ENCODE data around the gene ULK4.
"Not testable (repeated sequence)": the region's sequence is repeated elsewhere in the genome, so short reads cannot be mapped to it uniquely, and the experiment has no call there.

The ULK4 gene

DNA sequence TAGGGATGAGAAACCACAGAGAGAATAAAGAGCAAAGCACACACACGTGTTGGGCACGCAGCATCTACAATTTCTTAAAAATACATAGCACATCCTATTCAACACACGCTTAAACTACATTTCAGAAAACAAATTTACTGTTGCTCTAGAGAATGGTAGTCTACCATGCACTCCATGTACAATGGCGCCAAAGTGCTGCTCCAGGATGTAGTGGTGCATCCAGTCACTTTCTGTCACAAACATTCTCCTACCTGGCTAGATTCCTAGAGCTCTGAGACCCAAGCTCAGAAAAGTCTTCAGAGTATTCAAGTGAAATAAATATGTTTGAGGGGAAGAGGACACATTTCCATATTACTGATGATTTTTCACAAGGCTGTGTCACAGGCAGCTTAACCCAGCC is 388.3 kb downstream of the ULK4 start:
- no peak overlapping the region for H3K9ac ChIP-seq (ENCODE audit: low read length)
- no peaks in the 10 kb centered on the region for H3K79me1 ChIP-seq (ENCODE audit: low read length)
- no peaks in the 10 kb centered on the region for H3K27me3 ChIP-seq (ENCODE audit: insufficient read depth, low read length, poor library complexity)
- no peak overlapping the region for H4K5ac ChIP-seq (ENCODE audit: low read length)
- no peak overlapping the region for H3K18ac ChIP-seq (ENCODE audit: low read length)
- no peak overlapping the region for H3K56ac ChIP-seq (ENCODE audit: low read length)
- H3K4ac ChIP-seq (ENCODE audit: low read depth, low read length) = no peak overlapping the region
- no peak overlapping the region for H2AK5ac ChIP-seq (ENCODE audit: low read length)
- no CpG with 5 or more reads among the region's 4 CpGs for WGBS (ENCODE audit: extremely low coverage, insufficient coverage, low lambda C conversion rate)
- no peak overlapping the region for H3K4me2 ChIP-seq (ENCODE audit: low read length)
- H2BK120ac ChIP-seq (ENCODE audit: low read depth, low read length) = no peak overlapping the region
- peaks cover 3% of the 10 kb centered on the region for H3K4me1 ChIP-seq (ENCODE audit: control insufficient read depth, low read depth, low read length)
- H3K4me3 ChIP-seq (ENCODE audit: low read length) = no peak overlapping the region
- no peaks in the 10 kb centered on the region for H3K36me3 ChIP-seq (ENCODE audit: control insufficient read depth, insufficient read depth, low read length)
- H3K79me2 ChIP-seq (ENCODE audit: control insufficient read depth, insufficient read depth, low read length) = no peaks in the 10 kb centered on the region
- H2BK15ac ChIP-seq (replicated peaks; ENCODE audit: low read depth) = no peak overlapping the region
- no peak overlapping the region for H3K27ac ChIP-seq (ENCODE audit: low read depth, low read length)
- no peak overlapping the region for H3K23ac ChIP-seq (ENCODE audit: low read length)
- DNase-seq = no peak
- no peak overlapping the region for H2BK5ac ChIP-seq (ENCODE audit: low read length)
- no peak overlapping the region for H4K8ac ChIP-seq (ENCODE audit: low read depth, low read length)

DNA sequence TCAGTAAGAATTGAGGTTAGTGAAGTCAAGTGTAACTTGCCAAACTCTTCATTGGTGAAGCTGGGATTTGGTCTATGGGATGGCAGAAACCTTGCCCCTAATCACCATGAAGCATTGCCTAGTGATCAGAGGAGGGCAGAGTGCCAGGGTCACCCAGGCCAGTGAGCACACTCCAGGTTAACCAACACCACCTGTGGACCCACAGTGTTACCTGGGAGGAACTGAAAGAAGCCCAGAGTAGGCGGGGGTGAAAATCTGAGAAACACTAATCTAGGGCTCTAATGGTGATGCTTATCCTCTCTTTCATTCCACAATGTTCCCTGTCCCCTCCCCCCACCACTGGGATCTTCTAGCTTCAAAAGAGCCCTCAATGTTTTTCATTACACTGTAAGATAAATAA is 389.8 kb downstream of the ULK4 start:
- H3K56ac ChIP-seq (ENCODE audit: low read length) = no peak overlapping the region
- H2AK5ac ChIP-seq (ENCODE audit: low read length) = no peak overlapping the region
- no peak overlapping the region for H2BK5ac ChIP-seq (ENCODE audit: low read length)
- no peak overlapping the region for H3K9ac ChIP-seq (ENCODE audit: low read length)
- no peak overlapping the region for H3K23ac ChIP-seq (ENCODE audit: low read length)
- no peak overlapping the region for H2BK15ac ChIP-seq (replicated peaks; ENCODE audit: low read depth)
- no peaks in the 10 kb centered on the region for H3K79me1 ChIP-seq (ENCODE audit: low read length)
- H3K27me3 ChIP-seq (ENCODE audit: insufficient read depth, low read length, poor library complexity) = no peaks in the 10 kb centered on the region
- H3K36me3 ChIP-seq (ENCODE audit: control insufficient read depth, insufficient read depth, low read length) = no peaks in the 10 kb centered on the region
- no peak for DNase-seq
- no peak overlapping the region for H3K4me2 ChIP-seq (ENCODE audit: low read length)
- H4K8ac ChIP-seq (ENCODE audit: low read depth, low read length) = no peak overlapping the region
- H3K79me2 ChIP-seq (ENCODE audit: control insufficient read depth, insufficient read depth, low read length) = no peaks in the 10 kb centered on the region
- no peak overlapping the region for H3K27ac ChIP-seq (ENCODE audit: low read depth, low read length)
- H3K4me3 ChIP-seq (ENCODE audit: low read length) = no peak overlapping the region
- H3K4ac ChIP-seq (ENCODE audit: low read depth, low read length) = no peak overlapping the region
- no peak overlapping the region for H2BK120ac ChIP-seq (ENCODE audit: low read depth, low read length)
- H3K18ac ChIP-seq (ENCODE audit: low read length) = no peak overlapping the region
- H3K4me1 ChIP-seq (ENCODE audit: control insufficient read depth, low read depth, low read length) = peaks cover 3% of the 10 kb centered on the region
- H4K5ac ChIP-seq (ENCODE audit: low read length) = no peak overlapping the region
- WGBS (ENCODE audit: extremely low coverage, insufficient coverage, low lambda C conversion rate) = no CpG with 5 or more reads among the region's 1 CpG

GRCh38 chr3:41569632-41570305 is 392.1 kb downstream of the ULK4 start:
- H3K4me3 ChIP-seq (ENCODE audit: low read length) = no peak overlapping the region
- H3K56ac ChIP-seq (ENCODE audit: low read length) = no peak overlapping the region
- H2BK5ac ChIP-seq (ENCODE audit: low read length) = no peak overlapping the region
- H3K27ac ChIP-seq (ENCODE audit: low read depth, low read length) = no peak overlapping the region
- no peak overlapping the region for H2BK120ac ChIP-seq (ENCODE audit: low read depth, low read length)
- H4K8ac ChIP-seq (ENCODE audit: low read depth, low read length) = no peak overlapping the region
- H3K36me3 ChIP-seq (ENCODE audit: control insufficient read depth, insufficient read depth, low read length) = no peaks in the 10 kb centered on the region
- no peak overlapping the region for H3K4me2 ChIP-seq (ENCODE audit: low read length)
- H3K9ac ChIP-seq (ENCODE audit: low read length) = no peak overlapping the region
- no peak overlapping the region for H2BK15ac ChIP-seq (replicated peaks; ENCODE audit: low read depth)
- H2AK5ac ChIP-seq (ENCODE audit: low read length) = no peak overlapping the region
- no peaks in the 10 kb centered on the region for H3K27me3 ChIP-seq (ENCODE audit: insufficient read depth, low read length, poor library complexity)
- no peaks in the 10 kb centered on the region for H3K79me1 ChIP-seq (ENCODE audit: low read length)
- H3K79me2 ChIP-seq (ENCODE audit: control insufficient read depth, insufficient read depth, low read length) = no peaks in the 10 kb centered on the region
- no peak overlapping the region for H3K23ac ChIP-seq (ENCODE audit: low read length)
- H3K18ac ChIP-seq (ENCODE audit: low read length) = no peak overlapping the region
- no CpG with 5 or more reads among the region's 9 CpGs for WGBS (ENCODE audit: extremely low coverage, insufficient coverage, low lambda C conversion rate)
- no peak for DNase-seq
- H3K4ac ChIP-seq (ENCODE audit: low read depth, low read length) = no peak overlapping the region
- no peak overlapping the region for H4K5ac ChIP-seq (ENCODE audit: low read length)
- peaks cover 3% of the 10 kb centered on the region for H3K4me1 ChIP-seq (ENCODE audit: control insufficient read depth, low read depth, low read length)

DNA sequence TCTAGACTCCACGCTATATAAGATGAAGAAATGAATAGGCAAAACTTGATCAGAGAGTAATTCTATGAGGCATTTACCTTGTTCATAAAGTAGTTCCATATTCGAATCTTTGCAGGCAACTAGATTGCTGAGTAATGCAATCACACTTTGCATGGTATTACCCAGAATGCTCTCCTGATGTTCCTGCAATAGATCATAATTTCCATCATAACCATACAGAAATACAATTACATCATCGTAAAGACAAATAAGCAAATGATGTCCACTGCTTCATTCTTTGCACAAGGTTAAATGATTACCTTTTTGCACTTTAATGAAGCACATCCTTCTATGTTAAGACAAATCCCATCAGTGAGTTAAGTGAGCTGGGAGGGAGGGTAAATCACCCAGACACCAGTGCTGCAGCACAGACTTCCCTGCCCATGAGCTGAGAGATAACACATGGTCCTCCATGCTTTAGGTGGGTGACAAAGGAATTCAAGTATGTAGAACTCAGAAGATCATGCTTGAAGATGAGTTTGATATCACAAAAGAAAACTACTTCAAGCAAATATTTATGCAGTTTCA is 395.9 kb downstream of the ULK4 start:
- Histone ChIP-seq H3K4me3 (ENCODE audit: low read length) (no peak overlapping the region), H4K8ac (ENCODE audit: low read depth, low read length) (no peak overlapping the region), H3K27ac (ENCODE audit: low read depth, low read length) (no peak overlapping the region), H3K56ac (ENCODE audit: low read length) (no peak overlapping the region), H3K4me1 (ENCODE audit: control insufficient read depth, low read depth, low read length) (peaks cover 3% of the 10 kb centered on the region), H3K79me1 (ENCODE audit: low read length) (no peaks in the 10 kb centered on the region), H3K9ac (ENCODE audit: low read length) (no peak overlapping the region), H3K4me2 (ENCODE audit: low read length) (no peak overlapping the region), H2BK120ac (ENCODE audit: low read depth, low read length) (no peak overlapping the region), H2AK5ac (ENCODE audit: low read length) (no peak overlapping the region), H3K79me2 (ENCODE audit: control insufficient read depth, insufficient read depth, low read length) (no peaks in the 10 kb centered on the region), H4K5ac (ENCODE audit: low read length) (no peak overlapping the region), H3K36me3 (ENCODE audit: control insufficient read depth, insufficient read depth, low read length) (no peaks in the 10 kb centered on the region), H3K18ac (ENCODE audit: low read length) (no peak overlapping the region), H3K27me3 (ENCODE audit: insufficient read depth, low read length, poor library complexity) (no peaks in the 10 kb centered on the region), H3K23ac (ENCODE audit: low read length) (no peak overlapping the region), H2BK5ac (ENCODE audit: low read length) (no peak overlapping the region), H2BK15ac (replicated peaks; ENCODE audit: low read depth) (no peak overlapping the region), H3K4ac (ENCODE audit: low read depth, low read length) (no peak overlapping the region)
- DNase-seq = no peak
- WGBS (ENCODE audit: extremely low coverage, insufficient coverage, low lambda C conversion rate) = no CpG with 5 or more reads among the region's 3 CpGs

GRCh38 chr3:41565003-41565402 is 396.9 kb downstream of the ULK4 start:
- no peak for DNase-seq
- Histone ChIP-seq H3K79me1 (ENCODE audit: low read length) (no peaks in the 10 kb centered on the region), H3K79me2 (ENCODE audit: control insufficient read depth, insufficient read depth, low read length) (no peaks in the 10 kb centered on the region), H2BK15ac (replicated peaks; ENCODE audit: low read depth) (no peak overlapping the region), H4K5ac (ENCODE audit: low read length) (no peak overlapping the region), H3K4me3 (ENCODE audit: low read length) (no peak overlapping the region), H3K36me3 (ENCODE audit: control insufficient read depth, insufficient read depth, low read length) (no peaks in the 10 kb centered on the region), H3K4me1 (ENCODE audit: control insufficient read depth, low read depth, low read length) (peaks cover 3% of the 10 kb centered on the region), H4K8ac (ENCODE audit: low read depth, low read length) (no peak overlapping the region), H3K4ac (ENCODE audit: low read depth, low read length) (no peak overlapping the region), H3K4me2 (ENCODE audit: low read length) (no peak overlapping the region), H3K23ac (ENCODE audit: low read length) (no peak overlapping the region), H3K27me3 (ENCODE audit: insufficient read depth, low read length, poor library complexity) (no peaks in the 10 kb centered on the region), H3K27ac (ENCODE audit: low read depth, low read length) (no peak overlapping the region), H2AK5ac (ENCODE audit: low read length) (no peak overlapping the region), H2BK5ac (ENCODE audit: low read length) (no peak overlapping the region), H2BK120ac (ENCODE audit: low read depth, low read length) (no peak overlapping the region), H3K18ac (ENCODE audit: low read length) (no peak overlapping the region), H3K56ac (ENCODE audit: low read length) (no peak overlapping the region), H3K9ac (ENCODE audit: low read length) (no peak overlapping the region)
- no CpG with 5 or more reads among the region's 5 CpGs for WGBS (ENCODE audit: extremely low coverage, insufficient coverage, low lambda C conversion rate)

DNA sequence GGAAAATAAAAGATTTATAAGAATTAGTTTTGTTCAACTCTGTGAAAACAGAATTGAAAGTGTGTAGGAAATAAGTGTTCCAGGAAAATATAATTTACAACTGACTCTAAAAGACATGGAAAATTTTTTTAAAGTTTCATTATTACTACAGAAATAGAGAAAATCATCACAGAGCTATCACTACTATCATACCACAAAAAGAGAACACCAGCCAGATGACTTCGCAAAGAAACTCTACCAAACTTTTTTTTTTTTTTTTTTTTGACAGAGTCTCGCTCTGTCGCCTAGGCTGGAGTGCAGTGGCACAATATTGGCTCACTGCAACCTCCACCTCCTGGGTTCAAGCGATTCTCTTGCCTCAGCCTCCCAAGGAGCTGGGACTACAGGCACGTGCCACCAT is 405.7 kb downstream of the ULK4 start:
- not testable (repeated sequence) for H3K4me3 ChIP-seq (ENCODE audit: low read length); H3K56ac ChIP-seq (ENCODE audit: low read length); H3K4me1 ChIP-seq (ENCODE audit: control insufficient read depth, low read depth, low read length); H3K18ac ChIP-seq (ENCODE audit: low read length); H3K27ac ChIP-seq (ENCODE audit: low read depth, low read length); H3K27me3 ChIP-seq (ENCODE audit: insufficient read depth, low read length, poor library complexity); H2BK5ac ChIP-seq (ENCODE audit: low read length); H2BK15ac ChIP-seq (replicated peaks; ENCODE audit: low read depth); H3K9ac ChIP-seq (ENCODE audit: low read length); H4K5ac ChIP-seq (ENCODE audit: low read length); H3K36me3 ChIP-seq (ENCODE audit: control insufficient read depth, insufficient read depth, low read length); H3K4ac ChIP-seq (ENCODE audit: low read depth, low read length); DNase-seq; H4K8ac ChIP-seq (ENCODE audit: low read depth, low read length); H2AK5ac ChIP-seq (ENCODE audit: low read length); H3K79me2 ChIP-seq (ENCODE audit: control insufficient read depth, insufficient read depth, low read length); H3K79me1 ChIP-seq (ENCODE audit: low read length); H3K23ac ChIP-seq (ENCODE audit: low read length); H3K4me2 ChIP-seq (ENCODE audit: low read length); H2BK120ac ChIP-seq (ENCODE audit: low read depth, low read length)
- no CpG with 5 or more reads among the region's 5 CpGs for WGBS (ENCODE audit: extremely low coverage, insufficient coverage, low lambda C conversion rate)

Measured in mesendoderm (in vitro differentiated cells).